ENCODE measurements around the gene ASB13.
"Not testable (repeated sequence)": the region's sequence is repeated elsewhere in the genome, so short reads cannot be mapped to it uniquely, and the experiment has no call there.

The ASB13 gene

GRCh38 chr10:5594271-5595049, 71.9 kb downstream of the ASB13 start:
- no peaks in the 10 kb centered on the region for H3K9me3 ChIP-seq (ENCODE audit: control insufficient read depth in 5 of 5, low read length in 5 of 5)
- peaks cover 0 to 29% (median 8%) of the 10 kb centered on the region in 5 donors for H3K4me1 ChIP-seq (ENCODE audit: control insufficient read depth in 5 of 5, insufficient read depth in 5 of 5, low read length in 5 of 5)
- H3K4me3 ChIP-seq (ENCODE audit: low read depth in 1 of 5, low read length in 5 of 5) = no peak overlapping the region
- peaks cover 0 to 5% (median 0%) of the 10 kb centered on the region in 5 donors for H3K27me3 ChIP-seq (ENCODE audit: control insufficient read depth in 5 of 5, insufficient read depth in 4 of 5, low read length in 5 of 5)
- no peak overlapping the region for H3K9ac ChIP-seq (ENCODE audit: low read length in 5 of 5)
- H3K27ac ChIP-seq (ENCODE audit: low read depth, low read length) = no peak overlapping the region
- H3K36me3 ChIP-seq (ENCODE audit: control insufficient read depth in 5 of 5, insufficient read depth in 5 of 5, low read length in 5 of 5) = no peaks in the 10 kb centered on the region

GRCh38 chr10:5593347-5593746, 73.0 kb downstream of the ASB13 start:
- not testable (repeated sequence) for H3K36me3 ChIP-seq (ENCODE audit: control insufficient read depth in 5 of 5, insufficient read depth in 5 of 5, low read length in 5 of 5); H3K27me3 ChIP-seq (ENCODE audit: control insufficient read depth in 5 of 5, insufficient read depth in 4 of 5, low read length in 5 of 5); H3K4me3 ChIP-seq (ENCODE audit: low read depth in 1 of 5, low read length in 5 of 5); H3K27ac ChIP-seq (ENCODE audit: low read depth, low read length); H3K9ac ChIP-seq (ENCODE audit: low read length in 5 of 5); H3K9me3 ChIP-seq (ENCODE audit: control insufficient read depth in 5 of 5, low read length in 5 of 5)
- H3K4me1 ChIP-seq (ENCODE audit: control insufficient read depth in 5 of 5, insufficient read depth in 5 of 5, low read length in 5 of 5) = peaks cover 0 to 31% (median 8%) of the 10 kb centered on the region in 5 donors

GRCh38 chr10:5592070-5592469, 74.3 kb downstream of the ASB13 start:
- no peaks in the 10 kb centered on the region for H3K36me3 ChIP-seq (ENCODE audit: control insufficient read depth in 5 of 5, insufficient read depth in 5 of 5, low read length in 5 of 5)
- peaks cover 0 to 5% (median 0%) of the 10 kb centered on the region in 5 donors for H3K27me3 ChIP-seq (ENCODE audit: control insufficient read depth in 5 of 5, insufficient read depth in 4 of 5, low read length in 5 of 5)
- H3K4me1 ChIP-seq (ENCODE audit: control insufficient read depth in 5 of 5, insufficient read depth in 5 of 5, low read length in 5 of 5) = peaks cover 0 to 42% (median 14%) of the 10 kb centered on the region in 5 donors
- no peaks in the 10 kb centered on the region for H3K9me3 ChIP-seq (ENCODE audit: control insufficient read depth in 5 of 5, low read length in 5 of 5)
- no peak overlapping the region for H3K27ac ChIP-seq (ENCODE audit: low read depth, low read length)
- no peak overlapping the region for H3K4me3 ChIP-seq (ENCODE audit: low read depth in 1 of 5, low read length in 5 of 5)
- H3K9ac ChIP-seq (ENCODE audit: low read length in 5 of 5) = no peak overlapping the region

- no peak overlapping the region for H3K4me3 ChIP-seq (ENCODE audit: low read depth in 1 of 5, low read length in 5 of 5)
- peaks cover 0 to 46% (median 15%) of the 10 kb centered on the region in 5 donors for H3K4me1 ChIP-seq (ENCODE audit: control insufficient read depth in 5 of 5, insufficient read depth in 5 of 5, low read length in 5 of 5)
Measured at GRCh38 chr10:5591336-5591824, 75.0 kb downstream of the ASB13 start.

GRCh38 chr10:5590816-5591215, 75.6 kb downstream of the ASB13 start:
- H3K9me3 ChIP-seq (ENCODE audit: control insufficient read depth in 5 of 5, low read length in 5 of 5) = no peaks in the 10 kb centered on the region
- H3K4me1 ChIP-seq (ENCODE audit: control insufficient read depth in 5 of 5, insufficient read depth in 5 of 5, low read length in 5 of 5) = peaks cover 0 to 43% (median 15%) of the 10 kb centered on the region in 5 donors
- no peaks in the 10 kb centered on the region for H3K36me3 ChIP-seq (ENCODE audit: control insufficient read depth in 5 of 5, insufficient read depth in 5 of 5, low read length in 5 of 5)
- peaks cover 0 to 5% (median 0%) of the 10 kb centered on the region in 5 donors for H3K27me3 ChIP-seq (ENCODE audit: control insufficient read depth in 5 of 5, insufficient read depth in 4 of 5, low read length in 5 of 5)
- no peak overlapping the region for H3K27ac ChIP-seq (ENCODE audit: low read depth, low read length)
- no peak overlapping the region for H3K4me3 ChIP-seq (ENCODE audit: low read depth in 1 of 5, low read length in 5 of 5)
- H3K9ac ChIP-seq (ENCODE audit: low read length in 5 of 5) = no peak overlapping the region

More at GRCh38 chr10:5591336-5591824, 75.0 kb downstream of the ASB13 start:
- Histone ChIP-seq H3K36me3 (ENCODE audit: control insufficient read depth in 5 of 5, insufficient read depth in 5 of 5, low read length in 5 of 5) (no peaks in the 10 kb centered on the region), H3K9me3 (ENCODE audit: control insufficient read depth in 5 of 5, low read length in 5 of 5) (no peaks in the 10 kb centered on the region), H3K27ac (ENCODE audit: low read depth, low read length) (no peak overlapping the region), H3K9ac (ENCODE audit: low read length in 5 of 5) (no peak overlapping the region), H3K27me3 (ENCODE audit: control insufficient read depth in 5 of 5, insufficient read depth in 4 of 5, low read length in 5 of 5) (peaks cover 0 to 5% (median 0%) of the 10 kb centered on the region in 5 donors)

GRCh38 chr10:5589661-5590511, 76.5 kb downstream of the ASB13 start:
- Histone ChIP-seq H3K4me1 (ENCODE audit: control insufficient read depth in 5 of 5, insufficient read depth in 5 of 5, low read length in 5 of 5) (peaks cover 0 to 45% (median 15%) of the 10 kb centered on the region in 5 donors), H3K36me3 (ENCODE audit: control insufficient read depth in 5 of 5, insufficient read depth in 5 of 5, low read length in 5 of 5) (no peaks in the 10 kb centered on the region), H3K27me3 (ENCODE audit: control insufficient read depth in 5 of 5, insufficient read depth in 4 of 5, low read length in 5 of 5) (peaks cover 0 to 5% (median 0%) of the 10 kb centered on the region in 5 donors), H3K27ac (ENCODE audit: low read depth, low read length) (no peak overlapping the region), H3K4me3 (ENCODE audit: low read depth in 1 of 5, low read length in 5 of 5) (no peak overlapping the region), H3K9ac (ENCODE audit: low read length in 5 of 5) (no peak overlapping the region), H3K9me3 (ENCODE audit: control insufficient read depth in 5 of 5, low read length in 5 of 5) (no peaks in the 10 kb centered on the region)

GRCh38 chr10:5589011-5589660, 77.3 kb downstream of the ASB13 start:
- Histone ChIP-seq H3K36me3 (ENCODE audit: control insufficient read depth in 5 of 5, insufficient read depth in 5 of 5, low read length in 5 of 5) (no peaks in the 10 kb centered on the region), H3K27ac (ENCODE audit: low read depth, low read length) (no peak overlapping the region), H3K4me1 (ENCODE audit: control insufficient read depth in 5 of 5, insufficient read depth in 5 of 5, low read length in 5 of 5) (peaks cover 0 to 37% (median 8%) of the 10 kb centered on the region in 5 donors), H3K9ac (ENCODE audit: low read length in 5 of 5) (no peak overlapping the region), H3K4me3 (ENCODE audit: low read depth in 1 of 5, low read length in 5 of 5) (no peak overlapping the region), H3K27me3 (ENCODE audit: control insufficient read depth in 5 of 5, insufficient read depth in 4 of 5, low read length in 5 of 5) (peaks cover 0 to 5% (median 0%) of the 10 kb centered on the region in 5 donors), H3K9me3 (ENCODE audit: control insufficient read depth in 5 of 5, low read length in 5 of 5) (no peaks in the 10 kb centered on the region)

All from subcutaneous abdominal adipose tissue (tissue), 5 donors.